H1 (cell line): ENCODE measurements around the gene NUP98. TPM values are rescaled to one million over a fixed set of nuclear protein-coding genes. Genes with fewer than 3 reads are reported as not detected.

Source experiments
- BACH1 ChIP-seq: IDR thresholded peaks from 2 replicates; pipeline ENCODE4 v1.6.1; 2012; ENCODE audit warnings: low read length, improper control_type of control experiment
- CHD1 ChIP-seq: IDR thresholded peaks from 2 replicates; pipeline ENCODE4 v1.6.1; 2012; ENCODE audit warnings: low read depth, low read length, improper control_type of control experiment
- FOSL1 ChIP-seq: IDR thresholded peaks from 2 replicates; pipeline ENCODE4 v1.6.1; 2011; ENCODE audit warnings: mild to moderate bottlenecking, low read depth, low read length, moderate library complexity; ENCODE audit not compliant: insufficient read depth
- GTF2F1 ChIP-seq: IDR thresholded peaks from 2 replicates; pipeline ENCODE4 v1.6.1; 2012; ENCODE audit warnings: low read depth, low read length, improper control_type of control experiment, borderline replicate concordance
- PHF8 ChIP-seq: fragments of 200-600 bp; sonication (generic); conservative IDR thresholded peaks from 2 replicates; pipeline ENCODE4 v1.7.1; 2012; ENCODE audit warnings: low read depth, mild to moderate bottlenecking, inconsistent platforms, low read length, moderate library complexity
- SAP30 ChIP-seq: fragments of 300-600 bp; sonication (generic); IDR thresholded peaks from 2 replicates; pipeline ENCODE4 v1.7.1; 2012; ENCODE audit warnings: low read length, moderate library complexity, mild to moderate bottlenecking, inconsistent platforms; ENCODE audit not compliant: insufficient read depth, insufficient replicate concordance
- SP1 ChIP-seq: IDR thresholded peaks from 2 replicates; pipeline ENCODE4 v1.6.1; 2011; ENCODE audit warnings: low read depth, low read length
- SUZ12 ChIP-seq: fragments of 200-600 bp; sonication (generic); IDR thresholded peaks from 2 replicates; pipeline ENCODE4 v1.6.1; 2012; ENCODE audit warnings: mild to moderate bottlenecking, inconsistent platforms, low read length, moderate library complexity, mixed read lengths
- TEAD4 ChIP-seq: IDR thresholded peaks from 2 replicates; pipeline ENCODE4 v1.6.1; 2012; ENCODE audit warnings: low read depth, low read length, inconsistent platforms, mixed read lengths
- polyA plus RNA-seq, 7 experiments: library from polyadenylated mRNA; depleted of rRNA in 3 of 7; stranded (reverse) in 5 of 7; unstranded in 2 of 7; fragments of >200 nt in 5 of 7; fragments of 200-250 nt in 2 of 7; gene quantifications; 1 replicate in 5 of 7; 2 replicates in 1 of 7; 4 replicates in 1 of 7; pipeline versions ENCODE4 v1.2.1 to v1.2.3, GENCODE V29; 2011 to 2013; ENCODE audit warnings: missing spikeins in 2 of 7, mixed read lengths in 2 of 7
- total RNA-seq: library from RNA; stranded (reverse); fragmentation: NEBNext Ultra II Directional; extraction: Animal tissue kit (Norgen Biotek cat#: 25700); gene quantifications from 2 replicates; pipeline ENCODE4 v1.2.1, GENCODE V29; 2021
- TF ChIP-seq, protein P1 (sequence below): fragments of 300-600 bp; sonication (generic); IDR thresholded peaks from 2 replicates; pipeline ENCODE4 v1.7.1; 2012; ENCODE audit warnings: low read length, moderate library complexity, mild to moderate bottlenecking, inconsistent platforms; ENCODE audit not compliant: insufficient replicate concordance
- TF ChIP-seq, protein P2 (sequence below): IDR thresholded peaks from 2 replicates; pipeline ENCODE4 v1.6.1; 2011; ENCODE audit warnings: low read depth, mild to moderate bottlenecking, low read length; ENCODE audit not compliant: insufficient read depth

The NUP98 gene
- total and polyA plus RNA-seq, 2 of the 8 experiments (the other 6 are each of a cell fraction or from before 2014, with no cell fraction given) = 98.6 to 261 TPM

DNA sequence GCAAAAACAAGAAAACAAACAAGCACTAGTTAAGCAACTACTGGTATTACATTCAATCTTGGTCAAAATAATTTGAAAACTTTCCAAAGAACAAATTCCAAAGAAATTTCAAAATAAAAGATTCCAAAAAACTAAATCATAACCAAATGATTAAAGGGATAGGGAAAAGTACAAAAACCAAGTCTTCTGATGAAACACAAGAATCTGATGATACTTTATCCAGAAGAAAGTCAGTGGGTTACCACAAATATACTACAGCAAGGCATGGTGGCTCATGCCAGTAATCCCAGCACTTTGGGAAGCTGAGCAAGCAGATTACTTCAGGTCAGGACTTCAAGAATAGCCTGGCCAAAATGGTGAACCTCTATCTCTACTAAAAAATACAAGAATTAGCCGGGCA lies 59.1 kb downstream of the NUP98 start (continued):
- TF ChIP-seq, protein P1, sequence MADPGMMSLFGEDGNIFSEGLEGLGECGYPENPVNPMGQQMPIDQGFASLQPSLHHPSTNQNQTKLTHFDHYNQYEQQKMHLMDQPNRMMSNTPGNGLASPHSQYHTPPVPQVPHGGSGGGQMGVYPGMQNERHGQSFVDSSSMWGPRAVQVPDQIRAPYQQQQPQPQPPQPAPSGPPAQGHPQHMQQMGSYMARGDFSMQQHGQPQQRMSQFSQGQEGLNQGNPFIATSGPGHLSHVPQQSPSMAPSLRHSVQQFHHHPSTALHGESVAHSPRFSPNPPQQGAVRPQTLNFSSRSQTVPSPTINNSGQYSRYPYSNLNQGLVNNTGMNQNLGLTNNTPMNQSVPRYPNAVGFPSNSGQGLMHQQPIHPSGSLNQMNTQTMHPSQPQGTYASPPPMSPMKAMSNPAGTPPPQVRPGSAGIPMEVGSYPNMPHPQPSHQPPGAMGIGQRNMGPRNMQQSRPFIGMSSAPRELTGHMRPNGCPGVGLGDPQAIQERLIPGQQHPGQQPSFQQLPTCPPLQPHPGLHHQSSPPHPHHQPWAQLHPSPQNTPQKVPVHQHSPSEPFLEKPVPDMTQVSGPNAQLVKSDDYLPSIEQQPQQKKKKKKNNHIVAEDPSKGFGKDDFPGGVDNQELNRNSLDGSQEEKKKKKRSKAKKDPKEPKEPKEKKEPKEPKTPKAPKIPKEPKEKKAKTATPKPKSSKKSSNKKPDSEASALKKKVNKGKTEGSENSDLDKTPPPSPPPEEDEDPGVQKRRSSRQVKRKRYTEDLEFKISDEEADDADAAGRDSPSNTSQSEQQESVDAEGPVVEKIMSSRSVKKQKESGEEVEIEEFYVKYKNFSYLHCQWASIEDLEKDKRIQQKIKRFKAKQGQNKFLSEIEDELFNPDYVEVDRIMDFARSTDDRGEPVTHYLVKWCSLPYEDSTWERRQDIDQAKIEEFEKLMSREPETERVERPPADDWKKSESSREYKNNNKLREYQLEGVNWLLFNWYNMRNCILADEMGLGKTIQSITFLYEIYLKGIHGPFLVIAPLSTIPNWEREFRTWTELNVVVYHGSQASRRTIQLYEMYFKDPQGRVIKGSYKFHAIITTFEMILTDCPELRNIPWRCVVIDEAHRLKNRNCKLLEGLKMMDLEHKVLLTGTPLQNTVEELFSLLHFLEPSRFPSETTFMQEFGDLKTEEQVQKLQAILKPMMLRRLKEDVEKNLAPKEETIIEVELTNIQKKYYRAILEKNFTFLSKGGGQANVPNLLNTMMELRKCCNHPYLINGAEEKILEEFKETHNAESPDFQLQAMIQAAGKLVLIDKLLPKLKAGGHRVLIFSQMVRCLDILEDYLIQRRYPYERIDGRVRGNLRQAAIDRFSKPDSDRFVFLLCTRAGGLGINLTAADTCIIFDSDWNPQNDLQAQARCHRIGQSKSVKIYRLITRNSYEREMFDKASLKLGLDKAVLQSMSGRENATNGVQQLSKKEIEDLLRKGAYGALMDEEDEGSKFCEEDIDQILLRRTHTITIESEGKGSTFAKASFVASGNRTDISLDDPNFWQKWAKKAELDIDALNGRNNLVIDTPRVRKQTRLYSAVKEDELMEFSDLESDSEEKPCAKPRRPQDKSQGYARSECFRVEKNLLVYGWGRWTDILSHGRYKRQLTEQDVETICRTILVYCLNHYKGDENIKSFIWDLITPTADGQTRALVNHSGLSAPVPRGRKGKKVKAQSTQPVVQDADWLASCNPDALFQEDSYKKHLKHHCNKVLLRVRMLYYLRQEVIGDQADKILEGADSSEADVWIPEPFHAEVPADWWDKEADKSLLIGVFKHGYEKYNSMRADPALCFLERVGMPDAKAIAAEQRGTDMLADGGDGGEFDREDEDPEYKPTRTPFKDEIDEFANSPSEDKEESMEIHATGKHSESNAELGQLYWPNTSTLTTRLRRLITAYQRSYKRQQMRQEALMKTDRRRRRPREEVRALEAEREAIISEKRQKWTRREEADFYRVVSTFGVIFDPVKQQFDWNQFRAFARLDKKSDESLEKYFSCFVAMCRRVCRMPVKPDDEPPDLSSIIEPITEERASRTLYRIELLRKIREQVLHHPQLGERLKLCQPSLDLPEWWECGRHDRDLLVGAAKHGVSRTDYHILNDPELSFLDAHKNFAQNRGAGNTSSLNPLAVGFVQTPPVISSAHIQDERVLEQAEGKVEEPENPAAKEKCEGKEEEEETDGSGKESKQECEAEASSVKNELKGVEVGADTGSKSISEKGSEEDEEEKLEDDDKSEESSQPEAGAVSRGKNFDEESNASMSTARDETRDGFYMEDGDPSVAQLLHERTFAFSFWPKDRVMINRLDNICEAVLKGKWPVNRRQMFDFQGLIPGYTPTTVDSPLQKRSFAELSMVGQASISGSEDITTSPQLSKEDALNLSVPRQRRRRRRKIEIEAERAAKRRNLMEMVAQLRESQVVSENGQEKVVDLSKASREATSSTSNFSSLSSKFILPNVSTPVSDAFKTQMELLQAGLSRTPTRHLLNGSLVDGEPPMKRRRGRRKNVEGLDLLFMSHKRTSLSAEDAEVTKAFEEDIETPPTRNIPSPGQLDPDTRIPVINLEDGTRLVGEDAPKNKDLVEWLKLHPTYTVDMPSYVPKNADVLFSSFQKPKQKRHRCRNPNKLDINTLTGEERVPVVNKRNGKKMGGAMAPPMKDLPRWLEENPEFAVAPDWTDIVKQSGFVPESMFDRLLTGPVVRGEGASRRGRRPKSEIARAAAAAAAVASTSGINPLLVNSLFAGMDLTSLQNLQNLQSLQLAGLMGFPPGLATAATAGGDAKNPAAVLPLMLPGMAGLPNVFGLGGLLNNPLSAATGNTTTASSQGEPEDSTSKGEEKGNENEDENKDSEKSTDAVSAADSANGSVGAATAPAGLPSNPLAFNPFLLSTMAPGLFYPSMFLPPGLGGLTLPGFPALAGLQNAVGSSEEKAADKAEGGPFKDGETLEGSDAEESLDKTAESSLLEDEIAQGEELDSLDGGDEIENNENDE = no peak
- TF ChIP-seq TEAD4 = no peak
- TF ChIP-seq SUZ12 = no peak
- TF ChIP-seq GTF2F1 = no peak
- no peak for TF ChIP-seq PHF8
- TF ChIP-seq, protein P2, sequence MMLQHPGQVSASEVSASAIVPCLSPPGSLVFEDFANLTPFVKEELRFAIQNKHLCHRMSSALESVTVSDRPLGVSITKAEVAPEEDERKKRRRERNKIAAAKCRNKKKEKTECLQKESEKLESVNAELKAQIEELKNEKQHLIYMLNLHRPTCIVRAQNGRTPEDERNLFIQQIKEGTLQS = no peak
- TF ChIP-seq SAP30 = no peak
- TF ChIP-seq CHD1 = no peak
- TF ChIP-seq FOSL1 = no peak
- TF ChIP-seq BACH1 = no peak
- TF ChIP-seq SP1 = no peak
